Stimulated activated CD8-positive, alpha-beta memory T cell treated with anti-CD3 and anti-CD28 coated beads, Interleukin-12 subunit alpha, Interleukin-12 subunit beta, amount 100 ng/mL, for 1 hour (primary cell): ENCODE results near the gene ADNP.

Source experiments
- DNase-seq: peaks from one replicate; pipeline ENCODE4 v3.0.0-alpha.2; 2020; ENCODE audit warnings: low read depth

Gene ADNP

DNA sequence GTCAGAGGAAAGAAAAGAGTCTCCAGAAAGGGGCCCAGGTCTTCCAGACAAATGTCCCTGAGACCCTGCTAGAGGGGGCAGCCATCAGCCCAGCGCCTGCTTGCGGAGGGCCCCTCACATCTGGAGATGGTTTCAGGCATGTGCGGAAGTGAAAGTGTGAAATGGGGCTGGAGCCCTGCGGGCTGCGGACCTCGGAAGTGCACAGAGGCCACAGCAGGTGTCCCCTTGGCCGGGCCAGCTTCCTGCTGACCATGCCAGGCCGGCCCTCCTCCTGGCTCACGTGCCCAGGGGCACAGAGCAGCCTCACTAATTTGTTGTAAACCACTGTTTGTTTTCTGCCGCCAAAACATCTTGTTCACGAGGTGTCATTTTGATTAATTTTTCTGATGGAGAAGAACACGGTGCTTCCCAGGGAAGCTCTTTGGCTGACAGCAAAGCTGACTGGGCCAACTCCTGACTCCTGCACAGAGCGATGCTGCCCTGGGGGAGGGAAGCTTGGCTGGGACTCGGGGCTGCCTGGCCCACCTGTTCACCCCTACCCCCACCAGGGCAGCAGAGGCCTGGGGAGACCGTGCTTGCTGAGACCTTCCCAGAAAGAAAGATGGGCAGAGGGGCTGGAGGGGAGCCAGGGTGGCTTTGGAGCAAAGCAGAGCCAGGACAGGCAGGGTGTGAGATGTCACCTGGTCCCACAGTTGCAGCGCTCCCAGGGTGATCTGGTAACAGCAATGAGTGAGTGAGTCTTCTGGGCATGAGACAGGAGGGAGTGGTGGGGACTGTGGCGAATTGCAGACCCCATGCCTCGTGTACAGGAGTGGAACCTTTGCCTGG lies 82.2 kb downstream of the ADNP start:
- DNase-seq: no peak

DNA sequence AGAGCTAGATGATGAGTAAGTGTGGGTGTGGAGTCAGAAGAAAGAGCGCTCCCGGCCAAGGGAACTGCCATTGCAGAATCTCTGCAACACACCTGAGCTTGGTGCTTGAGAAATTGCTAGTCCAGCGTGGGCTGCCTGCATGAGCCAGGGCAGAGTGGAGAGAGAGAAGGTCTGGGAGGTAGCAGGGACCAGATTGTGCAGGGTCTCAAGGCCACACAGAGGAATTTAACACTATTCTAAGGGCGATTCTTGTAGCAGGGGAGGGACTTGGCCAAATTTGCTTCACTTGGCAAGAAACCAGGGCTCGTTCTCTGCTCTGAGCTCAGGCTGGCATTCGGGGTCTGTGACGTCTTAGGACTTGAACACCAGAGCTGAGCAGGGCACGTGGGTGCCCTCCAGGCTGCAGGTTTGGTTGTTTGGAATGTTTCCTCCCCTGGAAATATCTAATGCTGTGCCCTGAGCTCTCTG lies 82.9 kb downstream of the ADNP start:
- no peak for DNase-seq

DNA sequence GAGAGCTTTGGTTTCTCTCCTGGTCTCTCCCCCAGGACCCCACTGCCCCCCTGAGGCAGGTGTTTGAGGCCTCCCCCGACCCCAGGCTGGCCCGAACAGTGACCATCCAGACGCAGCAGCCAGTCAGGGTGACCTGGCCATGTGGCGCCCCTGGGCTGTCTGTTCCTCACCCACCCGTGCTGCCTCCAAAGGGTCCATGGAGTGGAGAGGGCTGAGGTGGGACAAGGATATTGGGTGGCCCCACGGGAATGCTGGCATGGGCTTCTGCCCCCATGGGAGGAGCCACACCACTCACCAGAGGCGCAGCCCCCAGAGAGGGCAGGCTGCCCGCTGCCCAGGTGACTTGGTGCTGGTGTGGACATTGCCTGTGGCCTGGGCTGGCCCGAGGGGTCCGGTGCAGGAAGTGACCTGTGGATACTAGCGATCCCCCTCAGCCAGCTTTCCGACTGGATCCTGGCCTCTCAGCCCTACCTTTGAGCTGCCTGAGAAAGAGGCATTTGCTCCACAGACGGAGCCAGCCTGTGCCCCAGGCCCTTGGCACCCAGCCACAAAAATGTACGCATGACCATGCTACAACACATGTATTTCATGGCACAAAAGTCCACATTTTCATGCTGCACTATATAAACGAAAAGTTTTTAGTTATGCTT lies 85.5 kb downstream of the ADNP start:
- DNase-seq: no peak

DNA sequence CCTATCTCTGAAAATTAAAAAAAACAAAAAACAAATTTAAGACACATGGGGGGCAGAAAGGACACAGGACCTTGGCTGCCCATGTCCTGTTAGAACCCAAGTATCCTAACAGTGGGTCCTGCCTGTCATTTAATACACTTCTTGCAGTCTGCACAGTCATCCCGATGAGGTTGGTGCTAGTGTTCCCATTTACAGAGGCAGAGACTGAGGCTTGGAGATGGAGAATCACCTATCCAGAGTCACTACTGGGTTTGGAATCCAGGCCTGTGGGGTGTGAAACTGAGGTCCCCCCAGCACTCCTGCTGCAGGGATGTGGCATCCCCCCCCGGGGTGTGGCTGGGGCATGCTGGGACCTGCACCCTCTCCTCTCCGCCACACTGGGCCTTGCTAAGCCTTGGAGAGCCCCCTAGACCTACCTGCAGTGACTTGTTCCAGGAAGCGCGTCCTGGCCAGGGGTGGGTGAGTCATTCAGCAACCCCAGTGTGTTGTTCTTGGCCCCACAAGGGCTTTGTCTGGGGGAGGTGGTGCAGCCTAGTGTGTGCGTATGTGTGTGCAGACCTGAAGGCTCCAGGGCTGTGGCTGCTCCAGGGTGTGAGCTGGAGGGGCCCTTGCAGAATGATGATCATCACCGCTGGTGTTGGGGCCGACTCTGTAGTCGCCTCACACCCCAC lies 86.7 kb downstream of the ADNP start:
- no peak for DNase-seq

DNA sequence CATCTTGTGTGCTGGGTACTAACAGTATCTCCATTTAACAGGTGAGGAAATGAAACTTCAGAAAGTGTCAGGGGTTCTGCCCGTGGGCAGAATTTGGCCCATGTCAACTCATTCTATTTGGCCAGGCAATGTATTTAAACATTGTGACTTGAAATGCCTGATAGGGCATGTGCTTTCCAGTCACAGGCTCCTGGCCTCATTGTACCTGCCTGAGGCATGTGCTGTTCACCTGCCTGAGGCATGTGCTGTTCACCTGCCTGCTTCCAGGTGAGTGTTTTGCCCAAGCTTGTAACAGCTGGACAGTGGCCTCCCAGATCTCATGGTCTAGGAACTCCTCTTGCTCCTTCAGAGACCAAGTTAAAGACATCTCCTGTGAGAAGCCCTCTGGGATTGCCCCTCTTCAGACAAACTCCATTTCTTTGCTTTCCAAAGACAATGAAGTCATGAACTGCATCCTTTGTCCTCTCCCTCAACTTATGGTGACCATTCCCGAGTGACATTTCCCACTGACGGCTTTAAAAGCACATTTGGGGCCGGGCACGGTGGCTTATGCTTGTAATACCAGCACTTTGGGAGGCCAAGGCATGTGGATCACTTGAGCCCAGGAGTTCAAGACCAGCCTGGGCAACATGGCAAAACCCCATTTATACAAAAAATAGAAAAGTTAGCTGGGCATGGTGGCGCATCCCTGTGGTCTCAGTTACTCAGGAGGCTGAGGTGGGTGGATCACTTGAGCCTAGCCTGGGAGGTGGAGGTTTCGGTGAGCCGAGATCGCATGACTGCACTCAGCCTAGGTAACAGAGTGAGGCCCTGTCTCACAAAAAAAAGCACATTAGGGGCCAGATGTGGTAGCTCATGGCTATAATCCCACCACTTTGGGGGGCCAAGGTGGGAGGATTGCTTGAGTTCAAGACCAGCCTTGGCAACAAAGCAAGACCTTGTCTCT lies 87.6 kb downstream of the ADNP start:
- DNase-seq: no peak

DNA sequence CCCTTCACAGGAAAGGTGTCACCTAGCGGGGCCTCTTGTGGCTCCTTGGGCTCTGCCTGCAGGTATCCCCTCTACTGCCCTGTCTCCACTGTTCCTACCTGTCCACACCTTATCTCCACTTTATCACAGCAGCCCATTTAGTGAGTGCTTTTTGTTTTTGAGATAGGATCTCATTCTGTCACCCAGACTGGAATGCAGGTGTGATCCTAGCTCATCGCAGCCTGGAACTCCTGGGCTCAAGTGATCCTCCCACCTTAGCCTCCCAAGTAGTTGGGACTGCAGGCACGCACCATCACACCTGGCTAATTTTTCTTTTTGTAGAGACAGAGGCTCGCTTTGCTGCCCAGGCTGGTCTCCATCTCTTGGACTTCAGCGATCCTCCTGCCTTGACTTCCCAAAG lies 88.4 kb downstream of the ADNP start:
- no peak for DNase-seq
